Keratinocyte (primary cell): Measurements from ENCODE around the gene ANTXR2. TPM values are rescaled to one million over a fixed set of nuclear protein-coding genes. Genes with fewer than 3 reads are reported as not detected.

Experiments used
- DNase-seq: peaks from one replicate; pipeline ENCODE4 v3.0.0-alpha.2; 2011; ENCODE audit warnings: low read depth, missing footprints, low spot score
- FAIRE-seq: peaks from 2 replicates; lab custom pipeline; 2011; peaks lifted over from hg19 to GRCh38; lab: Jason Lieb, UNC
- H2AFZ ChIP-seq: 2 replicates; pipeline ENCODE4 v1.6.0; 2012; ENCODE audit warnings: low read length, control low read depth, inconsistent platforms; ENCODE audit not compliant: control insufficient read depth
- H3K27ac ChIP-seq: 2 replicates; pipeline ENCODE4 v1.5.1; 2011; ENCODE audit warnings: low read length; ENCODE audit not compliant: control insufficient read depth, insufficient read depth
- H3K27me3 ChIP-seq: 3 replicates; pipeline ENCODE4 v1.6.0; 2011; ENCODE audit warnings: low read length; ENCODE audit not compliant: control insufficient read depth, insufficient read depth; ENCODE audit errors: extremely low read depth
- H3K36me3 ChIP-seq, 2 experiments: 2 replicates in 1 of 2; 3 replicates in 1 of 2; pipeline ENCODE4 v1.5.1; 2011; ENCODE audit warnings: low read length in 2 of 2, mild to moderate bottlenecking in 1 of 2; ENCODE audit not compliant: control insufficient read depth in 2 of 2, insufficient read depth in 2 of 2; ENCODE audit errors: extremely low read depth in 1 of 2
- H3K4me1 ChIP-seq: 3 replicates; pipeline ENCODE4 v1.5.1; 2011; ENCODE audit warnings: low read length; ENCODE audit not compliant: control insufficient read depth, insufficient read depth; ENCODE audit errors: extremely low read depth
- H3K4me2 ChIP-seq: 3 replicates; pipeline ENCODE4 v1.6.0; 2011; ENCODE audit warnings: low read depth, low read length; ENCODE audit not compliant: control insufficient read depth, insufficient read depth; ENCODE audit errors: extremely low read depth
- H3K4me3 ChIP-seq, 3 experiments: fragments of 200-600 bp in 1 of 3; sonication (generic) in 1 of 3; 2 replicates in 2 of 3; 3 replicates in 1 of 3; pipeline ENCODE4 v1.5.1; 2011 to 2016; ENCODE audit warnings: low read length in 3 of 3, mild to moderate bottlenecking in 3 of 3, control low read depth in 2 of 3, inconsistent platforms in 1 of 3, low read depth in 1 of 3, mixed read lengths in 1 of 3, mixed run types in 1 of 3, moderate library complexity in 1 of 3; ENCODE audit not compliant: control insufficient read depth in 2 of 3, insufficient read depth in 2 of 3; ENCODE audit errors: extremely low read depth in 1 of 3
- H3K79me2 ChIP-seq: 2 replicates; pipeline ENCODE4 v1.6.0; 2012; ENCODE audit warnings: low read length; ENCODE audit not compliant: control insufficient read depth, insufficient read depth
- H3K9ac ChIP-seq: 3 replicates; pipeline ENCODE4 v1.6.0; 2011; ENCODE audit warnings: low read length; ENCODE audit not compliant: control insufficient read depth, insufficient read depth; ENCODE audit errors: extremely low read depth
- H3K9me1 ChIP-seq: 3 replicates; pipeline ENCODE4 v1.6.0; 2011; ENCODE audit warnings: low read length; ENCODE audit not compliant: control insufficient read depth, insufficient read depth; ENCODE audit errors: extremely low read depth
- H3K9me3 ChIP-seq: 2 replicates; pipeline ENCODE4 v1.5.1; 2012; ENCODE audit warnings: low read depth, low read length; ENCODE audit not compliant: control insufficient read depth
- H4K20me1 ChIP-seq: 3 replicates; pipeline ENCODE4 v1.6.0; 2011; ENCODE audit warnings: low read length; ENCODE audit not compliant: control insufficient read depth, insufficient read depth; ENCODE audit errors: extremely low read depth
- EZH2 ChIP-seq: IDR thresholded peaks from one replicate; pipeline ENCODE4 v1.6.1; 2012; ENCODE audit warnings: inconsistent platforms, mild to moderate bottlenecking, low read length, moderate library complexity
- dilution Hi-C: fragments of 300-500 bp; cut with MboI; formaldehyde crosslinking; loops from one replicate; pipeline ENCODE4 v1.7.0; 2020; ENCODE audit warnings: low sequenced_read_pairs; ENCODE audit not compliant: extremely low pct_ligation_motif_present
- polyA plus RNA-seq, 5 experiments: library from polyadenylated mRNA; depleted of rRNA in 3 of 5; stranded (reverse) in 3 of 5; stranded (forward) in 1 of 5; unstranded in 1 of 5; fragments of >200 nt; gene quantifications; 1 replicate in 1 of 5; 2 replicates in 3 of 5; 3 replicates in 1 of 5; pipeline versions ENCODE4 v1.2.1 to v1.2.3, GENCODE V29; 2011 to 2012; ENCODE audit warnings: missing spikeins in 2 of 5, low read depth in 1 of 5, low replicate concordance in 1 of 5
- TF ChIP-seq, protein P1 (sequence below), 3 experiments: IDR thresholded peaks in 1 of 3; conservative IDR thresholded peaks in 1 of 3; optimal IDR thresholded peaks in 1 of 3; 2 replicates in 2 of 3; 3 replicates in 1 of 3; pipeline versions ENCODE3 to v1.5.1; 2011; ENCODE audit warnings: low read length in 3 of 3, mild to moderate bottlenecking in 3 of 3, moderate library complexity in 2 of 3, control low read depth in 1 of 3, inconsistent platforms in 1 of 3; ENCODE audit not compliant: insufficient read depth in 2 of 3; ENCODE audit errors: extremely low read depth in 1 of 3

The ANTXR2 gene
- polyA plus RNA-seq, 1 donor (not counting 4 experiments of a cell fraction or from before 2014, with no cell fraction given): 89.1 TPM

DNA sequence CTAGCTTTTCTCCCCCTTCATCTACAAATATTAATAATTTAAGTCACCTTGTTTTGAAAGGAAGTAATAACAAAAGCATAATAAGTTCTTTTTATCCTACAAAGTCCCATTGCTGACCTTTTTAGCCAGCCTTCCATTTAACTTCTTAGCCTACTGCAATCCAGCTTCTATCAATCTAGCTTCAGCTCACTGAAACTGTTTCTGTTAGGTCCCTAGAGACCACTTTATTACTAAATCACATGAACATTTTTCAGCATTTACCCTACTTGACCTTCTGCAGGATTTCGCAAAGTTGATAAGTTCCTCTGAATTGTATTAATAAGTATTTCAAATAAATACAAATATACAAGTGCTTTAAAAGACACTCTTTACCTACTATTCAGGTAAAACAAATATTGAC lies 186.5 kb downstream of the ANTXR2 start:
- H3K27me3 ChIP-seq: no peaks in the 10 kb centered on the region
- no peaks in the 10 kb centered on the region for H3K79me2 ChIP-seq
- H3K36me3 ChIP-seq: no peaks in the 10 kb centered on the region
- H4K20me1 ChIP-seq: no peaks in the 10 kb centered on the region
- no peak for TF ChIP-seq EZH2
- TF ChIP-seq, protein P1, sequence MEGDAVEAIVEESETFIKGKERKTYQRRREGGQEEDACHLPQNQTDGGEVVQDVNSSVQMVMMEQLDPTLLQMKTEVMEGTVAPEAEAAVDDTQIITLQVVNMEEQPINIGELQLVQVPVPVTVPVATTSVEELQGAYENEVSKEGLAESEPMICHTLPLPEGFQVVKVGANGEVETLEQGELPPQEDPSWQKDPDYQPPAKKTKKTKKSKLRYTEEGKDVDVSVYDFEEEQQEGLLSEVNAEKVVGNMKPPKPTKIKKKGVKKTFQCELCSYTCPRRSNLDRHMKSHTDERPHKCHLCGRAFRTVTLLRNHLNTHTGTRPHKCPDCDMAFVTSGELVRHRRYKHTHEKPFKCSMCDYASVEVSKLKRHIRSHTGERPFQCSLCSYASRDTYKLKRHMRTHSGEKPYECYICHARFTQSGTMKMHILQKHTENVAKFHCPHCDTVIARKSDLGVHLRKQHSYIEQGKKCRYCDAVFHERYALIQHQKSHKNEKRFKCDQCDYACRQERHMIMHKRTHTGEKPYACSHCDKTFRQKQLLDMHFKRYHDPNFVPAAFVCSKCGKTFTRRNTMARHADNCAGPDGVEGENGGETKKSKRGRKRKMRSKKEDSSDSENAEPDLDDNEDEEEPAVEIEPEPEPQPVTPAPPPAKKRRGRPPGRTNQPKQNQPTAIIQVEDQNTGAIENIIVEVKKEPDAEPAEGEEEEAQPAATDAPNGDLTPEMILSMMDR (optimal IDR thresholded peaks at IDR 0.05 in 1 of 3, IDR thresholded peaks at IDR 0.05 in 1 of 3, conservative IDR thresholded peaks at IDR 0.05 in 1 of 3; ENCODE audit: extremely low read depth in 1 of 3, insufficient read depth in 2 of 3, low read length in 3 of 3): no peak
- H3K9ac ChIP-seq: no peak overlapping the region
- dilution Hi-C loops: no loop called here
- no peak overlapping the region for H3K27ac ChIP-seq
- no peak overlapping the region for H3K4me3 ChIP-seq
- DNase-seq (no peak), FAIRE-seq (no peak)
- no peak overlapping the region for H2AFZ ChIP-seq
- H3K9me1 ChIP-seq: no peaks in the 10 kb centered on the region
- H3K9me3 ChIP-seq: no peaks in the 10 kb centered on the region
- no peaks in the 10 kb centered on the region for H3K4me1 ChIP-seq
- H3K4me2 ChIP-seq: no peak overlapping the region

DNA sequence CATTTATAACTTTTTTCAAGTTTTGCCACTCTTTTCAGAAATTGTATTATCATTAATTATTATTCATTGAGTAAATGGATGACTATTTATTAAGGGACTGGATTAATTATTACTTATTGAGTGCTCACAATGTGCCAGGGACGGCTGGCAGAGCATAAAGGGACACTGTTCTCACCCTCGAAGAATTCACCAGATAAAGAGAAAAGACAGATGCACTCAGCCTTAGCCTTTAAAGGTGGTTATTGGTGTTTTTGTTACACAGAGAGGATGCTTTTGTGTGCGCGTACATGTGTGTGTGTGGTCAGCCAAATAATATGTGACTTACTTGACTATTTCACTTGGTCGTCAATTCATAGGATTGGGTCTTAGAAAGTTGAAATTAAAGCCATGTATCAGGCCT lies 187.0 kb downstream of the ANTXR2 start:
- H3K9ac ChIP-seq: no peak overlapping the region
- no peak for TF ChIP-seq EZH2
- TF ChIP-seq, protein P1 (optimal IDR thresholded peaks at IDR 0.05 in 1 of 3, IDR thresholded peaks at IDR 0.05 in 1 of 3, conservative IDR thresholded peaks at IDR 0.05 in 1 of 3; ENCODE audit: extremely low read depth in 1 of 3, insufficient read depth in 2 of 3, low read length in 3 of 3): no peak
- no peaks in the 10 kb centered on the region for H3K4me1 ChIP-seq
- H3K4me2 ChIP-seq: no peak overlapping the region
- no peaks in the 10 kb centered on the region for H3K9me1 ChIP-seq
- DNase-seq (no peak), FAIRE-seq (no peak)
- H3K9me3 ChIP-seq: no peaks in the 10 kb centered on the region
- H2AFZ ChIP-seq: no peak overlapping the region
- no peaks in the 10 kb centered on the region for H3K27me3 ChIP-seq
- H3K27ac ChIP-seq: no peak overlapping the region
- H4K20me1 ChIP-seq: no peaks in the 10 kb centered on the region
- H3K36me3 ChIP-seq: no peaks in the 10 kb centered on the region
- H3K4me3 ChIP-seq: no peak overlapping the region
- dilution Hi-C loops: no loop called here
- no peaks in the 10 kb centered on the region for H3K79me2 ChIP-seq
